HT-29 (cell line): ENCODE results near the gene CFAP251. TPM values are rescaled to one million over a fixed set of nuclear protein-coding genes. Genes with fewer than 3 reads are reported as not detected.
A peak's percentile ranks its signal among the peaks of the same experiment; 100 is the strongest.
"Not testable (repeated sequence)": the region's sequence is repeated elsewhere in the genome, so short reads cannot be mapped to it uniquely, and the experiment has no call there.

Experiments used
- DNase-seq: peaks from one replicate; pipeline ENCODE4 v3.0.0-alpha.2; 2015; ENCODE audit warnings: low spot score
- total RNA-seq: library from RNA; depleted of rRNA; stranded (reverse); fragments of >200 nt; shearing (Covaris generic); gene quantifications from 2 replicates; pipeline ENCODE4 v1.2.3, GENCODE V29; 2014; rRNA removed

The CFAP251 gene
- 0.92 and 1.2 TPM in 2 replicates for total RNA-seq

- peak; percentile 97 for DNase-seq
Observed at GRCh38 chr12:121917950-121918678, at the start of gene CFAP251. Gene CFAP251 (plus strand): TSS chr12:121918592. CDS start chr12:121921306, 2,714 bp downstream.

GRCh38 chr12:121869229-121869628 lies 49.2 kb upstream of the CFAP251 start:
- not testable (repeated sequence) for DNase-seq

GRCh38 chr12:121871467-121871866 lies 46.9 kb upstream of the CFAP251 start:
- DNase-seq: no peak

GRCh38 chr12:121872546-121873215 lies 45.7 kb upstream of the CFAP251 start:
- DNase-seq: peak; percentile 19

- no peak for DNase-seq
Observed at GRCh38 chr12:121873216-121873569, 45.2 kb upstream of the CFAP251 start.

- no peak for DNase-seq
Observed at GRCh38 chr12:121874071-121874470, 44.3 kb upstream of the CFAP251 start.

GRCh38 chr12:121875582-121875981 lies 42.8 kb upstream of the CFAP251 start:
- no peak for DNase-seq

GRCh38 chr12:121876080-121876447 lies 42.3 kb upstream of the CFAP251 start:
- not testable (repeated sequence) for DNase-seq

- peak; percentile 23 for DNase-seq
Observed at GRCh38 chr12:121883315-121883660, 35.1 kb upstream of the CFAP251 start.

- DNase-seq: not testable (repeated sequence)
Observed at GRCh38 chr12:121885129-121885528, 33.3 kb upstream of the CFAP251 start.

GRCh38 chr12:121888083-121888477 lies 30.3 kb upstream of the CFAP251 start:
- no peak for DNase-seq

- peak; percentile 98 for DNase-seq
Observed at GRCh38 chr12:121888478-121889273, 29.7 kb upstream of the CFAP251 start, which contains the start of gene PSMD9. Gene PSMD9 (plus strand): TSS chr12:121888790. CDS start chr12:121888857, 67 bp downstream.

- DNase-seq: no peak
Observed at GRCh38 chr12:121889274-121889624, 29.1 kb upstream of the CFAP251 start.

- not testable (repeated sequence) for DNase-seq
Observed at GRCh38 chr12:121889661-121890060, 28.7 kb upstream of the CFAP251 start.

- DNase-seq: no peak
Observed at GRCh38 chr12:121892673-121893561, 25.5 kb upstream of the CFAP251 start.

GRCh38 chr12:121893961-121894460 lies 24.4 kb upstream of the CFAP251 start:
- DNase-seq: peak; percentile 58

GRCh38 chr12:121894633-121895032 lies 23.8 kb upstream of the CFAP251 start:
- DNase-seq: peak; percentile 43

GRCh38 chr12:121898287-121898686 lies 20.1 kb upstream of the CFAP251 start:
- DNase-seq: no peak

GRCh38 chr12:121899590-121899989 lies 18.8 kb upstream of the CFAP251 start:
- DNase-seq: no peak

- DNase-seq: no peak
Observed at GRCh38 chr12:121903202-121903601, 15.2 kb upstream of the CFAP251 start.

GRCh38 chr12:121905746-121906145 lies 12.6 kb upstream of the CFAP251 start:
- no peak for DNase-seq
